Gastrocnemius medialis (tissue), 4 donors: ENCODE data around the gene SPATA13.

Source experiments
- CTCF ChIP-seq, 5 experiments: fragments of 450-650 bp in 3 of 5; fragments of 200-600 bp in 2 of 5; sonication (generic) in 2 of 5; IDR thresholded peaks in 4 of 5; conservative IDR thresholded peaks in 1 of 5; 1 replicate in 4 of 5; 2 replicates in 1 of 5; pipeline ENCODE4 v1.5.1; 2016 to 2019; ENCODE audit warnings: antibody characterized with exemption in 5 of 5, mild to moderate bottlenecking in 3 of 5, moderate library complexity in 3 of 5
- POLR2A ChIP-seq, 2 donors: fragments of 450-650 bp; IDR thresholded peaks; one replicate each; pipeline ENCODE4 v1.6.1; 2017; ENCODE audit warnings: antibody characterized with exemption in 2 of 2, mild to moderate bottlenecking in 2 of 2, moderate library complexity in 2 of 2

GRCh38 chr13:24184882-24185281, 24.4 kb downstream of the SPATA13 start:
- TF ChIP-seq CTCF (IDR thresholded peaks at IDR 0.05 in 4 of 5, conservative IDR thresholded peaks at IDR 0.05 in 1 of 5): no peak
- no peak for TF ChIP-seq POLR2A (IDR thresholded peaks at IDR 0.05)
